IMR-90 (cell line): Measurements from ENCODE around the gene PCED1B. TPM values are rescaled to one million over a fixed set of nuclear protein-coding genes. Genes with fewer than 3 reads are reported as not detected.
A peak's percentile ranks its signal among the peaks of the same experiment; 100 is the strongest.

ENCODE experiments used
- ATAC-seq: fragments of 200-7000 bp; cut with Tn5 transposase; 2 replicates; pipeline ENCODE4 v1.9.1; 2020; ENCODE audit warnings: low read depth, mild to moderate bottlenecking, moderate library complexity
- BruUV-seq: library from RNA; stranded (reverse); fragments of 400-500 nt; replicated peaks from 2 replicates; lab custom pipeline; 2021; lab: Mats Ljungman, UMichigan
- CTCF ChIA-PET: fragments of 300-600 bp; formaldehyde crosslinking; extraction: SDS; loops from one replicate; lab custom pipeline; 2021; ENCODE audit warnings: antibody characterized with exemption; lab: Yijun Ruan, JAX
- POLR2A ChIA-PET: fragments of 300-600 bp; sonication (Branson Sonifier 250); formaldehyde crosslinking; loops from one replicate; lab custom pipeline; 2022; ENCODE audit warnings: antibody characterized with exemption; ENCODE audit not compliant: unreplicated experiment; lab: Charles Lee
- DNase-seq: peaks from one replicate; pipeline ENCODE4 v3.0.0; 2013
- H2AFZ ChIP-seq: replicated peaks from 2 replicates; pipeline ENCODE3; 2013; ENCODE audit warnings: low read length, mild to moderate bottlenecking; ENCODE audit not compliant: poor library complexity
- H2AK5ac ChIP-seq: 2 replicates; pipeline ENCODE4 v1.6.1; 2013; ENCODE audit warnings: low read depth, low read length, inconsistent platforms
- H2AK9ac ChIP-seq: replicated peaks from 2 replicates; pipeline ENCODE3; 2013; ENCODE audit warnings: mild to moderate bottlenecking, low read depth, low read length, moderate library complexity; ENCODE audit not compliant: poor library complexity
- H2BK120ac ChIP-seq: 2 replicates; pipeline ENCODE4 v1.6.1; 2013; ENCODE audit warnings: low read depth, low read length, inconsistent platforms
- H2BK15ac ChIP-seq: 3 replicates; pipeline ENCODE4 v1.6.1; 2013; ENCODE audit warnings: low read depth, low read length, inconsistent platforms
- H2BK20ac ChIP-seq: 2 replicates; pipeline ENCODE4 v1.6.1; 2013; ENCODE audit warnings: low read depth, mild to moderate bottlenecking, inconsistent platforms, low read length, moderate library complexity
- H2BK5ac ChIP-seq: 2 replicates; pipeline ENCODE4 v1.6.1; 2013; ENCODE audit warnings: mild to moderate bottlenecking, low read depth, low read length, inconsistent platforms; ENCODE audit not compliant: poor library complexity, severe bottlenecking
- H3K14ac ChIP-seq: replicated peaks from 2 replicates; pipeline ENCODE4 v1.6.1; 2013; ENCODE audit warnings: low read depth, low read length, inconsistent platforms
- H3K18ac ChIP-seq: 2 replicates; pipeline ENCODE4 v1.6.1; 2013; ENCODE audit warnings: low read depth, low read length, control low read depth
- H3K23ac ChIP-seq: 2 replicates; pipeline ENCODE4 v1.6.1; 2013; ENCODE audit warnings: low read depth, low read length, inconsistent platforms
- H3K27ac ChIP-seq: 2 replicates; pipeline ENCODE4 v1.5.1; 2013; ENCODE audit warnings: mild to moderate bottlenecking, control low read depth, low read length; ENCODE audit not compliant: insufficient read depth
- H3K27me3 ChIP-seq: 2 replicates; pipeline ENCODE4 v1.6.1; 2013; ENCODE audit warnings: low read length; ENCODE audit not compliant: control insufficient read depth, insufficient read depth
- H3K36me3 ChIP-seq: 2 replicates; pipeline ENCODE4 v1.6.1; 2013; ENCODE audit warnings: low read length, mixed read lengths; ENCODE audit not compliant: control insufficient read depth, insufficient read depth
- H3K4ac ChIP-seq: 2 replicates; pipeline ENCODE4 v1.6.1; 2013; ENCODE audit warnings: low read depth, low read length, inconsistent platforms
- H3K4me1 ChIP-seq: 2 replicates; pipeline ENCODE4 v1.6.1; 2013; ENCODE audit warnings: low read length, mixed read lengths; ENCODE audit not compliant: control insufficient read depth, insufficient read depth
- H3K4me2 ChIP-seq: 2 replicates; pipeline ENCODE4 v1.6.1; 2013; ENCODE audit warnings: low read depth, mild to moderate bottlenecking, control low read depth, low read length, moderate library complexity
- H3K4me3 ChIP-seq: 2 replicates; pipeline ENCODE4 v1.5.1; 2013; ENCODE audit warnings: low read depth, mild to moderate bottlenecking, control low read depth, low read length, moderate library complexity; ENCODE audit not compliant: insufficient read depth
- H3K56ac ChIP-seq: 2 replicates; pipeline ENCODE4 v1.6.1; 2013; ENCODE audit warnings: low read length, inconsistent platforms; ENCODE audit not compliant: insufficient read depth; ENCODE audit errors: extremely low read depth
- H3K79me1 ChIP-seq, 2 experiments: 2 replicates each; pipeline ENCODE4 v1.6.1; 2013; ENCODE audit warnings: low read length in 2 of 2, inconsistent platforms in 1 of 2, low read depth in 1 of 2
- H3K9ac ChIP-seq: 2 replicates; pipeline ENCODE4 v1.6.1; 2013; ENCODE audit warnings: low read depth, low read length, control low read depth
- H3K9me1 ChIP-seq: 2 replicates; pipeline ENCODE4 v1.6.1; 2013; ENCODE audit warnings: low read length, inconsistent platforms; ENCODE audit not compliant: insufficient read depth
- H3K9me3 ChIP-seq: 2 replicates; pipeline ENCODE4 v1.6.1; 2013; ENCODE audit warnings: low read length; ENCODE audit not compliant: control insufficient read depth, insufficient read depth
- H4K20me1 ChIP-seq: 2 replicates; pipeline ENCODE4 v1.6.1; 2013; ENCODE audit warnings: low read length, inconsistent platforms; ENCODE audit not compliant: insufficient read depth
- H4K5ac ChIP-seq: 2 replicates; pipeline ENCODE4 v1.6.1; 2013; ENCODE audit warnings: mild to moderate bottlenecking, low read depth, low read length, control low read depth
- H4K8ac ChIP-seq, 2 experiments: 2 replicates each; pipeline ENCODE4 v1.6.1; 2013; ENCODE audit warnings: low read depth in 2 of 2, low read length in 2 of 2, control low read depth in 1 of 2, inconsistent platforms in 1 of 2
- H4K91ac ChIP-seq: 2 replicates; pipeline ENCODE4 v1.6.1; 2013; ENCODE audit warnings: low read depth, low read length, inconsistent platforms; ENCODE audit not compliant: insufficient read depth
- CEBPB ChIP-seq: IDR thresholded peaks from 2 replicates; pipeline ENCODE4 v1.6.1; 2012; ENCODE audit warnings: low read depth, low read length, improper control_type of control experiment
- MAZ ChIP-seq: IDR thresholded peaks from 2 replicates; pipeline ENCODE4 v1.6.1; 2012; ENCODE audit warnings: low read depth, mild to moderate bottlenecking, low read length, improper control_type of control experiment, moderate library complexity, borderline replicate concordance
- WGBS, 2 experiments: methylation state at CpG; one replicate each; pipeline versions ENCODE4 v1.1.5 to v1.1.7; 2013; ENCODE audit warnings: missing lambda C conversion rate in 2 of 2; ENCODE audit not compliant: insufficient read length in 1 of 2; ENCODE audit errors: extremely low coverage in 2 of 2; 5-methylcytosine and 5-hydroxymethylcytosine counted together
- dilution Hi-C: fragments of 300-500 bp; cut with HindIII; formaldehyde crosslinking; loops from one replicate; pipeline ENCODE4 v1.14.3; 2018; ENCODE audit warnings: low sequenced_read_pairs; ENCODE audit not compliant: unreplicated experiment
- in situ Hi-C: fragments of 300-500 bp; cut with MboI; formaldehyde crosslinking; loops from 3 replicates; pipeline ENCODE4 v1.14.3; 2019; ENCODE audit warnings: low sequenced_read_pairs, inconsistent platforms, mixed read lengths
- intact Hi-C: fragments of 100-400 bp; cut with micrococcal nuclease; formaldehyde crosslinking; loops from 2 replicates; pipeline ENCODE4 v1.10.0; 2022
- polyA plus RNA-seq, 3 experiments: library from polyadenylated mRNA; depleted of rRNA; stranded (reverse); fragments of >200 nt; gene quantifications; 2 replicates each; pipeline ENCODE4 v1.2.3, GENCODE V29; 2012; ENCODE audit warnings: low replicate concordance in 1 of 3
- total RNA-seq: library from RNA; depleted of rRNA; stranded (reverse); fragments of >200 nt; gene quantifications from 2 replicates; pipeline ENCODE4 v1.2.3, GENCODE V29; 2012

PCED1B gene
- total and polyA plus RNA-seq, 2 of the 4 experiments (the other 2 are of a cell fraction), result 0.36 to 2.6 TPM

DNA sequence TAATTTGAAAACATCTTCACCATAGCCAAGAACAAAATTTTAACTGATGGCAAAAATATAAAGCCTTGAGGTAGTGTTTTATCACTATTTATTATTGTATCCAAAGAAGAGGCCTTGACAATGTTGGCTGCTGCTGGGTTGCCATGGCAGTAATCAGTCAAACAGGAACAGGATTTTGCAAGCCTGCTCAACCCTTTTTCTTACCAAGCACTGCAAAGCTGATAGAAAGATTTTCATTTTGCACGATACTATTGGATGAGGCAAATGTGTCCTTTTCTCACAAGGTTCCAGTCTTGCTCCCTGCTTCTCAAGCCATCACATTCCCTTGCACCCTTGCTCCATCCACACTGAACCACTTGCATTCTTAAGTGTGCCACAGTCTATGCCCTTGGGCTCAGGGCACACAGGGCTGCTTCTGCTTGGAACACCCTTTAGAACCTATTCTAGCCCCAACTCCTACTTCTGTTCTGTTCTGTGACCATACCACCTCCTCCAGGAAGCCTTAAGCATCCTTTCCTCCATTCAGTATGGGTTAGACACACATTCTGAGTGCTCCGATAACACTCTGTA lies 76.8 kb downstream of the PCED1B start:
- H3K4me1 ChIP-seq, result peaks cover 8% of the 10 kb centered on the region
- H4K20me1 ChIP-seq, result no peaks in the 10 kb centered on the region
- POLR2A ChIA-PET, result no interaction called here
- peak overlapping the region; percentile 41 for H2BK5ac ChIP-seq
- H2BK15ac ChIP-seq, result peak overlapping the region; percentile 92; the same call in 2 of the 3 replicates
- H3K79me1 ChIP-seq, result no peaks in the 10 kb centered on the region; a peak in 1 of 4 replicates
- H3K14ac ChIP-seq, result peak overlapping the region; percentile 94
- peaks cover 6% of the 10 kb centered on the region for H3K9me1 ChIP-seq
- TF ChIP-seq MAZ, result no peak
- TF ChIP-seq CEBPB, result peak; percentile 74
- 67% methylated on average over 1 of the region's 2 CpGs; no CpG with 5 or more reads in 1 of the 2 experiments for WGBS, 2 experiments
- no peak overlapping the region for H3K9ac ChIP-seq
- in situ Hi-C loops, result no loop called here
- DNase-seq, result peak; percentile 52
- H3K36me3 ChIP-seq, result no peaks in the 10 kb centered on the region
- no peak overlapping the region for H3K4me3 ChIP-seq
- peak overlapping the region; percentile 88; the same call in 1 of the 2 replicates for H2AK5ac ChIP-seq
- peak overlapping the region; percentile 88 for H3K23ac ChIP-seq
- H2AFZ ChIP-seq, result peak overlapping the region; percentile 28
- intact Hi-C loops, result no loop called here
- H3K18ac ChIP-seq, result peak overlapping the region; percentile 97
- peak overlapping the region; percentile 38 to 49; a peak in 2 of 4 replicates for H4K8ac ChIP-seq
- peak overlapping the region; percentile 91 for H4K91ac ChIP-seq
- H3K27ac ChIP-seq, result peak overlapping the region; percentile 65; the same call in 1 of the 2 replicates
- H4K5ac ChIP-seq, result peak overlapping the region; percentile 92
- peak overlapping the region; percentile 84 for H2BK20ac ChIP-seq
- ATAC-seq, result peak; percentile 51
- no peaks in the 10 kb centered on the region; the same call in 1 of the 2 replicates for H3K9me3 ChIP-seq
- no peaks in the 10 kb centered on the region for H3K27me3 ChIP-seq
- H3K4ac ChIP-seq, result peak overlapping the region; percentile 92
- no TSS peak for BruUV-seq
- H3K4me2 ChIP-seq, result no peak overlapping the region
- peak overlapping the region; percentile 48 for H2AK9ac ChIP-seq
- dilution Hi-C loops, result no loop called here
- H2BK120ac ChIP-seq, result peak overlapping the region; percentile 94
- H3K56ac ChIP-seq, result peak overlapping the region; percentile 16; the same call in 1 of the 2 replicates
- CTCF ChIA-PET, result interaction anchor here (0.8 kb wide), 1 partner anchor 9 kb away, joined by 3 read pairs; no protein-coding TSS in a partner anchor
